Stimulated activated CD8-positive, alpha-beta memory T cell treated with anti-CD3 and anti-CD28 coated beads, Interleukin-12 subunit alpha, Interleukin-12 subunit beta, amount 100 ng/mL, for 24 hours (primary cell): ENCODE results near the gene PCDHB1.

Experiments
- DNase-seq: peaks from one replicate; pipeline ENCODE4 v3.0.0-alpha.2; 2020; ENCODE audit errors: extremely low read depth

The PCDHB1 gene, protein sequence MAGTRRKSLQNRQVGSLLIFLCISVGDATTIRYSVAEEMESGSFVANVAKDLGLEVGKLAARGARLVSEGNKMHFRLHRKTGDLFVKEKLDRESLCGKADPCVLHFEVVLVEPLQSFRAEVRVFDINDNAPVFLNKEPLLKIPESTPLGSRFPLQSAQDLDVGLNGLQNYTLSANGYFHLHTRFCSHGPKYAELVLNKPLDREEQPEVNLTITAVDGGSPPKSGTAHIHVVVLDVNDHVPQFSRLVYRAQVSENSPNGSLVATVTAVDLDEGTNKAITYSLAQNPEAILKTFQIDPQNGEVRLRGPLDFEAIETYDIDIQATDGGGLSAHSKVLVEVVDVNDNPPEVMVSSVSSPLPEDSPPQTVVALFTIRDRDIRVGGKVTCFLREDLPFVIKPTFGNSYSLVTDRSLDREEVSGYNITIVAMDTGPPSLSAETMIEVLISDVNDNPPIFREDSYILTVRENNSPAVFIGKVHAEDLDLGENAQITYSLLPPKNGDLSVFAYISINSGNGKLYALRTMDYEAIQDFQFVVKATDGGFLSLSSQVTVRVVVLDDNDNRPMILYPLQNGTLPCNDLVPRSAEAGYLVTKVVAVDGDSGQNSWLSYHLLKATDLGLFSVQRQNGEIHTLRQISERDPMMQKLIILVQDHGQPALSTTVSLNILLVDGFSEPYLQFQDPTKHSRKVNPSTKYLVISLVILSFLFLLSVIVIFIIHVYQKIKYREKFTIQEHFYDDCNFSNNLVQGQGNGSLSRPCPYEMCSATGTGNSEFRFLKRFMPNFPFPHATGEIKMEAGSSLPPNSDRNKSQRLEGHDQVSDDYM

DNA sequence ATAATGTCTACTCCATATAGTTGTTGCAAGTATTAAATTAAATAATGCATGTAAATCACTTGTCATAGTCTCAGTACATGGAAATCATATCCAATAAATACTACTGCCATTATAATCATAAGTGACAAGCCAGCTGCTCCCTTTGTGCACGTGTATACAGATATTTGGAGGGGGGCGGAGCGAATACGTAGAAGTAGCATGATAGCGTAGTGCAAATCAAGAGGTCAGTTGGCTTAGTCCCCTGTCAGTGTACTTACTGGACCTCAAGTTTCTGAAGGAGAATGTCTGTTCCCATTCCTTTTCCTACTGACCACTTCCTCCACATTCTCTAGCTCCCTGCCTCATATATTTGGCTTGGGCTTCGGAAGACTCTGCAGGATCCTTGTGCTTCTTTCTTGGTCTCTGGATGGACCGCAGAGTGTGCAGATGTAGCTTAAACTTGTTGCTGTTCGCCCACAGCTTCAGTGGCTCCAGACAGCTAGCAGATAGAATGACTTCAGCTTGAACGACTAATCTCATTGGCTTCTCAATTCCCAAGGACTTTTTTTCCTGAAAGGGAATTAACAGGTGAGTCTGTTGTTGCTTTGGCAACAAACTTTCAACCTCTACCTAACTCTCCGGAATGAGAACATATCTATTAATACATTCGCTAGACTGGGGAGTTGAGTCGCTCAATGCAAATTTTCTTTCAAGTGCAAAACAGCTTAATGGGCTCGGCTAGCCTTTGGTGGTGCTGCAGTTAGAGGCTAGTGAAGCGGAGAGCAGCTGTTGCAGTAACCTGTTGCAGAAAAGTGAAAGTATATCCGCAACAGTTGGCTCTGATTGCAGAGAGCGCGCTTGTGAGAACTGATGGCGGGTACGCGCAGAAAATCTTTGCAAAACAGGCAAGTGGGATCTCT, at the start of gene PCDHB1:
Gene PCDHB1, plus strand, starts transcription at position 753 of the 899 bp plus-strand sequence. Its CDS starts 97 bp downstream, at position 850.
- no peak for DNase-seq

DNA sequence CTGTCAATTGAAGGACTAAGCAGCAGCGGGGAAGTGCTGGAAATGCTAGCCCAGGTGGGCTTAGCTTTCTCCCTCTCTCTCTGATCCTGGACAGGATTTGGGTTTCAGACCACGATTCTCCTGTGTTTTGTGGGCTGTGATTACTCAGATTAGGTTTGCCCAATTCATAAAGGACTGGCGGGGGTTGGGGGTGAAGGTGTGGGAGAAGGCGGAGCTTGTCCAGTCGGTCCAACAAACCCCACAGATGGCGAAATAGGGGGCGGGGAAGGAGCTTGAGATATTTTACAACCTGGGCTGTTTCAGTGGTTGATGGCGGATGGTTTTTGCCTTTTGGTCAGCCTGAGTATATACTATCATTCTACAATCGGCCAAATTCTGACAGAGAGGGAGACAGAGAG, 49.7 kb upstream of the PCDHB1 start:
- no peak for DNase-seq

DNA sequence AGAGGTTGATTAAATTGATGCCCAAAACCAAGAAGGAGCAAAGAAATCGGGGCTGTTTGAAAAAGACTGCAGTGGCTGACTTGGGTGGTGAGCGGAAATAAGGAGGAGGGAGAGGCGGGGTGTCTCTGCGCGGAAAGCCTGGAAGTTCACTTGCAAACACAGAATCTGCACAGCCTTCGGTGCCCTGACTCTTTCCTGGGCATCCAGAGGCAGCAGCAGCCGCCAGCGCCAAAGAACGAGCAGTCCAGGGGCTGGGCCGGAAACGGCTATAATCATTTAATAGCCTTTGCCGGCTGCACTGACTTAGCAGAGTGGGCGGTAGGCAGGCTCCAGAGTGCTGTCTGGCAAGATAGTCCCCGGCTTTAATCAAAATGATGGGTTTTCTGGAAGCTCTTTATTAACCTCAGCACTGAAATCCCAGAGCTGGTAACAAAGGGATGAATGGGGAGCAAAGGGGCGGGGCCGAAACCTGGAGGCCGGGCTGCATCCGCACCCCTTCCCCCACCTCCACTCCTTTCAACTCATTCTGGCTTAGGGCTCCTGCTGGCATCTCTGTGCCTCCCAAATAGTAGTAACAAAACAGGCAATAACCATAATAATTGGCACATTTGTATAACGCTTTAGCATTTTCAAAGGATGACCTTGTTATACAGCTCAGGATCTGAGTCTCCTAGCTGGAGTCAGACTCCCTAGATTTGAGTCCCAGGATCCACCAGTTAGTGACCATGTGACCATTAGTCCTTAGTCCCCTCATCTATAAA, 49.1 kb upstream of the PCDHB1 start:
- no peak for DNase-seq

DNA sequence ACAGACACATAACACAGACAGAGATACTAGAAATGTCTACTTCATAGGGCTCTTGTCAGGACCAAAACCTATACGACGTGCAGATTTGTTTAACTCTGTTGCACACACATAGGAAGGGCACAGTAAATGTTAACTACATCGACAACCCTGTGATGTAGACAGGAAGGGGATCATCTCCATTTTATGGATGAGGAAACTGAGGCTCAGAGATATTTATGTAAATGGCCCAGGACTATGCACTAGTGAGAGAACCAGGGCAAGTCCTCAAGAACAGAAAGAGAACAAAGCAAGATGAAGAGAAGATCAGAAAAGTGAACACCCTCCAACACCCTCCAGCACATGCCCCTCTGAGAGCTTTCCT, 48.6 kb upstream of the PCDHB1 start:
- DNase-seq: no peak

DNA sequence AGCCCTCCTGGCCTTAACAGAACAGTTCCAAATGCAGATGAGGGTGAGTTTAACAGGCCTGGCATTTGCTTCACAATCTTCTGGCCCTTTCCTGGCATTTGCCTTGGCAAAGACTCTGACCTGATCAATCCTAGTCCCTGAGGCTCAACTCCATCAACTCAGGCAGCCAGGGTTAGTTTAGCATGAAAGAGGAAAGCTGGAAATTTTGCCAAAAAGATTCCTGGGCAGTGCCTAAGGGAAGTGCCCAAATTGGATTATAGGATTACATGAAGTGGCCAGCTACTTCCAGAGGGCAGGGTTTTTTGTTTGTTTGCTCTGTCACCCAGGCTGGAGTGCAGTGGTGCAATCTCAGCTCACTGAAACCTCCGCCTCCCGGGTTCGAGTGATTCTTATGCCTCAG, 48.1 kb upstream of the PCDHB1 start:
- no peak for DNase-seq

DNA sequence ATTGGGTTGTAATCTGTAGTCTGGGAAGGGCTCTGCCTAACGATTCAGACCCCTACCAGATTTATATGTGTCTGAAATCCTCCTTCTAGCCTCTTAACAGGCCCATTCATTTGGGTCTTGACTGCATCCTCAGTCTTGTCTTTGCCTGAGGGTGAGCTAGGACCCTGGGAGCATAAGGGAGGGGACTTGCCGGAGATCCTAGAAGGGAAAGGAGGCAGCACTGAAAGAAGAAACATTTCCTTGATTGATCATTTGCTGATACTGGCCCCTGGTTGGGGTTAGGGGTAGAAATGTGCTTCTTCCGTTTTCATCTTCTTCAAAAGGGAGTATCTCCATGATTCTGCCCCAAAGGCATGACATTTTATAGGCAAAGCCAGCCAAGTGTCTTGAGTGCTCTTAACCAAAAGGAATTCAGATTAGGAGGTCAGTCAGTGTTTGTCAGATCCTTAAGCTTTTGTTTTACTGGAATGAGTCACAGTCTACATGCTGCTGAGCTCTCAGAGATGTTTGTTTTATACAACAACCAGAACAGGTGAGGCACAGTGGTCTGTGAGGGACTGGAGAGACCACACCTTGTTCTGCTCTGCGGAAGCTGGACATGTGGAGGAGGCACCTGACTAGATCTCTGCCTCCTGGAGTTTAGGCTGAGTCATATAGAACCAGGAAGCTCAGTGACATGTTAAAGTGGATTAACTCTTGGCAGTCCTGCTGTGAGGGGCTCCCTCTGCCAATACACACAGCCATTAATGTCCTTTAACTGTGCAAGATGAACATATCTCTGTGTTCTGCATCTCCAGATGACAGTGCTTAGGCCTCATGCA, 47.2 kb upstream of the PCDHB1 start:
- DNase-seq: no peak

DNA sequence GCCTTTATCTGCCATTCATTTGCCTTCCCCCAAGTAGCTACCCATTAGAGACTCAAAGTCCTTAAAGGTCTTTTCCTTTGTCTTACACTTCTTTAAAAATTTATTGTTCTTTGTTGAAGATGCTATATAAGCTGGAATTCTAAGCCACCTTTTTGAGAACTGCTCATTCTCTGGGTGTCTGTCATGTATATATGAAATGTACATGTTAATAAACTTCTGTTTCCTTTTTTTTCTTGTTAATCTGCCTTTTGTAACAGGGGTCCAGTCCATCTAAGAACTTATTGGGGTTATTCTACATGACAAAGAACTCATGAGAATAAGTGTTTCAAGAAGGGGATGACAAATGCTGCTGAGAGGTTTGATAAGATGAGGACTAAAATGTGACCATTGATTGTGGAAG, 43.4 kb upstream of the PCDHB1 start:
- no peak for DNase-seq

DNA sequence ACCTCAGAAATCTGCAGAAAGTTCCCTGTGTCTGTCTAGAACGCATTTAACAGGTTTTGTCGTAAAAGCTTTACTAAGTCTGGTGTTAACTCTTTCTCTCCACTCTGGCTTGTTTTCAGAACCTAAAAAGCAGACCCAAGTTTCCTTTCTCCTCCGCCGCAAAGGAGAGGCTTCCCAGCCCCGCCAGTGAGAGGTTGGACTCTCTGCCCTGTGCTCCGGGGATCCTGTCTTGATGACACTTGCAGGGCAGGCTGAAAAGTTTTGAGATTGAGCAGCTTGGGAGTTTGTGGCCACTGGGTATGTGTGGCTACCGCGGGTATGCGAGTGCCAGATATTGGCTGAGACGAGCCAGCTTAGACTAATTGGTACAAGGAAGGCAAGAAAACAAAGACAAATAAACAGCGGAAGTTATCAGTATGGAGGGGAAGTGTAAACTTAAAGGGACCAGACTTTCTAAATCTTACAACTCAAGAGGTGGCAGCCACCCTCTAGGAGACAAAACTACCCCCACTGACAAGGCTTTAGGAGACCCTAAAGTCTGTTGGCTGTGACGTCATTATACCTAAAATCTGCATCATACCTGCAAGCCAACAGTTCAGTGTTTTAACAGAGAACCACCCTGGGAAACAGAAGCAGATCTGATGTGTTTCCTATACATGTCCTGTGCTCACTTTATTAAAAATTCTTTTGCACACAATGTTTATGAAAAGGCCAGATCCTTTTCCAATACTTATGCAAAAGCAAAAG, 41.0 kb upstream of the PCDHB1 start:
- DNase-seq: no peak

DNA sequence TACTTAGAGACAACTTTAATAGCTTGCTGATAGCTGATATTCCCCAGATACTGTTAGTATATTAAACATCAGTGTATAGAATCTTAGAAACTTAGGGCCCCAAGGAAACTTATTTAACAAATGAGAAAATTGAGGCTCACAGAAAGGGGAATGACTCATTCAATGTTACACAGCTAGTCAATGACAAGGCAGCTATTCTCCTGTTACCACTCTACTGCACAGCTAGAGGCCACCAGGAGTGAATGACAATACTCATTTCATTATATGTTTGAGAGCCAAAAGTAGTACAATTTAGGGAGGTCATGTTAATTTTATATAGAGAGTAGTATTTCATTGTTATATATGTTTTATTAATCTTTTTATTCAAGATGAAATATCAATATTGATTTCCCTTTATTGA, 33.2 kb upstream of the PCDHB1 start:
- DNase-seq: no peak

DNA sequence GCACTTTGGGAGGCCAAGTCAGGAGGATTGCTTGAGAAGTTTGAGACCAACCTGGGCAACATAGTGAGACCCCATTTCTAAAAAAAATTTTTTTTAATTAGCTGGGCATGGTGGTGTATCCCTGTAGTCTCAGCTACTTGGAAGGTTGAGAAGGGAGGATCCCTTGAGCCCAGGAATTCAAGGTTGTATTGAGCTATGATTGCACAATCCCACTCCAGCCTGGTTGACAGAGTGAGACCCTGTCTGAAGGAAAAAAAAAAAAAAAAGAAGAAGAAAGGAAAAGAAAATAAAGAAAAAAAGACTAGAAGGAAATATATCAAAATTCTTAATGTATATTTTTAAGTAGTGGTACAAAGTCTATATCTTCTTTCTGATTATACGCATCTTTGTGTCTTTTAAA, 28.8 kb upstream of the PCDHB1 start:
- DNase-seq: no peak

DNA sequence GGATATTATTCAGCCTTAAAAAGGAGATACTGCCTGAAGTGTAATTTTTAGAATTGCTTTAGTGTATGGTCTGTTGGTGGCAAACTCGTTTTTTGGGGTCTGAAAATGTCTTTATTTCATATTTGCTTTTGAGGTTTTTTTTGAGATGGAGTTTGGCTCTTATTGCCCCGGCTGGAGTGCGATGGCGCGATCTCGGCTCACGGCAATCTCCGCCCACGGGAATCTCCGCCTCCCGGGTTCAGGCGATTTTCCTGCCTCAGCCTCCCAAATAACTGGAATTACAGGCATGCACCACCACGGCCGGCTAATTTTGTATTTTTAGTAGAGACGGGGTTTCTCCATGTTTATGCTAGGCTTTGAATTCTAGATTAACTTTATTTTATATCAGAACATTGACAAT, 20.2 kb upstream of the PCDHB1 start:
- no peak for DNase-seq

DNA sequence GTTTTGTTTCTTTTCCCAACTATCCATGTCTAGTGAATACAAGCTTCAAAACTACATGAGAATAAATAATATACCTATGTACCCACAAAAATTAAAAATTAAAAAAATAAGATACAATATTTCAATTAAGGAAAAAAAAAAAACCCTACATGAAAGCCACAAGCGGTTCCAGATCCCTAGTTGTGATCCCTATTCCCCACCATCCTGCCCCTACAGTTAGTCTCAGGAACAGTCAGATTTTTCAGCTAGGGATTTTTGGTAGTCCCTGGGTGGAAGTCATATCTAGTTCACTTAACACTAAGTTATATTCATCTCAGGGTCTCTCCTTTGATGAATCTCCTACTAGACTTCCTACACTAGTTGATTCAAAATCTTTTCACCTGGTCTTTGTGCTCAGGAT, 18.5 kb upstream of the PCDHB1 start:
- no peak for DNase-seq

DNA sequence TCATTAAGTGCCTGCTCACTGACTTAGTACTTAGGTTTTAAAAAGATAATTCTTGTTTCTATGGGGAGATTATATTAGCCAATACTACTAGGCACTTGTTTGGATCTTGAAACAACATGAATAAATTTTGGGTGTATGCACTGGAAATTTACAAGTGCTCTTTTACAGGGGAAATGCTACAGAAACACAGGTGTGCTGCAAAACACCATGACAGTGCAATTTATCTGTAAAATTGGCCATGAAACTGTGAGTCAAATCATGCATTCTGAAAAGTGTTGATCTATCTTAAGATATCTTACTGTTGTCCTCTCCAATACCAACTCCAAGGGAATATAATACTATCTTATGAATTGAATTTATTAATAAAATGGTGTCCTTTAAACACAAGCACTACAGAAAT, 12.1 kb upstream of the PCDHB1 start:
- no peak for DNase-seq

DNA sequence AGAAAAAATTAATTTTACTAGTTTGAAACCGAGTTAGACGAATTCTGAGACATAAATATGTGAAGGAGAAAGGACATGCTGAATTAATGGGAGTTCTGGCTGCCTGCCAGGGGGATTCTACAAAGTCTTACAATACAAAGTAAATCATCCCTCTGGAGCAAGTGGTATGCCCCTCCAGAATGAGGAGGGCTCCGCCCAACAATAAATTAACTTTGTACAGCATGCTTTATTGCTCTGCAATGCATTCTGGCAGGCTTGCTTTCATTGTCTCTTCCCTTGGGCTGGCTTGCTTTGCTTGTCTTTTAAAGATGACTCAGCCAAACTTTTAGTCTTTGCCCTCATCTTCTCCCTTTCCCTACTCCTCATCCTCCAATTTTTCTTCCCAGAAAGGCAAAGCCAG, 11.7 kb upstream of the PCDHB1 start:
- DNase-seq: no peak

DNA sequence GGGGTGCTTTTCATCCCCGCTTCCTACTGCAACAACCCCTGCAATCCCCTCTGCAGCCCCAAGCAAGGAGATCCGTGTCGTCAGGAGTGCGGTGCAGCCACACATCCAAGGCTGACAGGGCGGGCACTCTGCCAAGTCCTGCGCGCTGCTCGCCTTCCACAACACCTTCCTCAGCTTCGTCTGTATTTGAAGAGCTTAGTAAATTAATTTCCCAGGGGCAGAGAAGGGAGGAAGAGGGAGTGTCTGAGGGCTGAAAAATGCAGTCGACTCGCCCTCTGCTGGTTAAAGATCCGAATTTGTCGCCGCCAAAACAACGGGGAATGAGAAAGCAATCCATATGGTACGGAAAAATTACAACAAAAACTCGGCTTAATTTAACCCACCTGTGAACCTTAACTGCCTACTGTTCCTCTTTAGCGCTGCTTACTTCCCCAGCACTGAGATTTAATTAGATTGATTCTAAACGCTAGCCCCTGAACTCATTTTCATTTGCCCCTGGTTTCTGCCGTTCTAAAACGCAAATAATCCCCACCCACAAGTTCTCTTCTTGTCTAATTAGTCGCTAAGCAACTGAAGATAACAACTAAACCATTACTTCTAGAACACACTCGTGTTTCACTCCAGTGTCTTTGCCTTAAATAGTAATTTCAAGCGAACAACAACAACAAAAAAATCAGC, 10.9 kb upstream of the PCDHB1 start:
- no peak for DNase-seq

DNA sequence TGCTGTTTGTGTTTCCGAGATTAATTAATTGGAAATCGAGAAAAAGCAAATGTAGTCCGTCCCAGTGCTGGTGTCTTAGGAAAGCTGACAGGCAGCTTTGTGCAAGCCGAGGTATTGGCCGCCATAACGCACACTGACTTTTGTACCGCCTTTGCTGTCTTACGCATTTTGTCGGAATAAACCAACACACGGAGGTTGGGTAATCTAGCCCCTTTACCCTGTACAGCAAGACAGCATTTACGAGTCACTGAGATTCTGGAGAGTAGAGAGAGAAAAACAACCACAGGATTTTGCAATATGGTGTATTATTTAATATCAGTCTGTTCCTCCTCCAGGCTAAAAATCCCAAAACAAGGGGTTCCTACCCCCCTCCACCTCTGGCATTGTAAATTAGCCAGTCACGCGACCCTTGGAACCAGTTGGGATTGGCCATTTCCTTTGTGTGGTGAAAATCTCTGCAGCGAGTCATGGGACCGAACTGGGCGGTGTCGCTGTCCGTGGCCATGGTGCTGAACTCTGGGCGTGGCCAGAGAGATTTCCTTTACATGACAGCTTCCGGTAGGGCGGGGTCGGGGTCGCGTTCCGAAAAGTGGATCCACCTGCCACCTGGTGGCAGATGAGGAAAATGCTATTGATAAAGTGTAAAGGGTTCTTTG, 10.3 kb upstream of the PCDHB1 start:
- DNase-seq: peak; percentile 19

DNA sequence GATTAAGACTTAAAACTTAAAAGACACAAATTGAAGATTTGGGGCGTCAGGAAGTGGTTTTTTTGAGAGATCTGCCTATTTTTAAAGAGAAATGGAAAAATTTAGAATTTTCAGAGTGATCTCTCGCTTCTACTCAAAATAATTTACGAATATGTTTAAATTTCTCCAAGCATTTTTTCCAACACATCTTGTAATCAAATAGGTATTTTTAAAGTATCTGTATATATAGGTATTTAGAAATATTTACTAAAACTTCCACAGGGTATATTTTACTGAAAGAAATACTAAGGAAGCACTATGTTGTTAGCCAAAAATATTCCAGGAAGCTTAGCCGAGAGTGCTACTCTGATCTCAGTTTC, 9.8 kb upstream of the PCDHB1 start:
- DNase-seq: no peak

DNA sequence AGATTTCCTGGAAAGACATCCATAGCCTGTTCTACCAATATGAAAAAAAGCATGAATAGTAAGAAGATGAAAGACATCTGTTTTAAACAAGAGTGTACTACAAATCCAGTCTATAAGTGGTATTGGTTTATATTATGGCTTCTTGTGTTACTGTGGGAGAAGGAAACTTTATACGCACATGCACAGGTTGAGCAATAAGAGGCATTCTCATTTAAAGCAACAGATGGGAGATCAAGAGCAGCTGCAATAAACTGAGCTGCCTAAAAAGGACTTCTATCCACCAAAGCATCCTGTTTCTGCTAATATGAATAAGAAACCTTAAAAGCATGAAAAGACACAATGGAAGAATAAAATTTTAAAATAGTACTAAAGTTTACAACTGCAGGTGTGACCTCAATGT, 8.6 kb upstream of the PCDHB1 start:
- no peak for DNase-seq

DNA sequence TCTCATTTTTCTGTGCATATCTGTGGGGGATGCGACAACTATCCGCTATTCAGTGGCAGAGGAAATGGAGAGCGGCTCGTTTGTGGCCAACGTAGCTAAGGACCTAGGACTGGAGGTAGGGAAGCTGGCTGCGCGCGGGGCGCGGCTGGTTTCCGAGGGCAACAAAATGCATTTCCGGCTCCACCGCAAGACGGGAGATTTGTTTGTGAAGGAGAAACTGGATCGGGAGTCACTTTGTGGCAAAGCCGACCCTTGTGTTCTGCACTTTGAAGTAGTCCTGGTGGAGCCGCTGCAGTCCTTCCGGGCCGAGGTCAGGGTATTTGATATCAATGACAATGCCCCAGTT, 320 bp downstream of the PCDHB1 start:
- DNase-seq: no peak
